HEK293 (cell line): ENCODE measurements around the gene KRT9.
A peak's percentile ranks its signal among the peaks of the same experiment; 100 is the strongest.

Experiments
- CTCF ChIA-PET: fragments of 350-600 bp; formaldehyde crosslinking; extraction: SDS; loops from one replicate; lab custom pipeline; 2021; ENCODE audit warnings: antibody characterized with exemption; lab: Yijun Ruan, JAX
- POLR2A ChIA-PET: fragments of 300-600 bp; formaldehyde crosslinking; extraction: SDS; loops from one replicate; lab custom pipeline; 2020; ENCODE audit warnings: antibody characterized with exemption, inconsistent platforms; lab: Yijun Ruan, JAX
- H3K27ac ChIP-seq: fragments of 200-500 bp; sonication (Bioruptor generic); 2 replicates; pipeline ENCODE4 v1.5.1; 2014; ENCODE audit warnings: low read depth, low read length, control low read depth, inconsistent platforms; ENCODE audit errors: extremely low read depth
- H3K36me3 ChIP-seq, 2 experiments: fragments of 200-500 bp in 1 of 2; sonication (Bioruptor generic) in 1 of 2; 1 replicate in 1 of 2; 2 replicates in 1 of 2; pipeline ENCODE4 v1.5.1; 2014 to 2017; ENCODE audit warnings: inconsistent platforms in 2 of 2, low read length in 2 of 2; ENCODE audit not compliant: control insufficient read depth in 2 of 2, insufficient read depth in 1 of 2
- H3K4me1 ChIP-seq: fragments of 200-500 bp; sonication (Bioruptor generic); 2 replicates; pipeline ENCODE4 v1.5.1; 2014; ENCODE audit warnings: mild to moderate bottlenecking, low read length, inconsistent platforms; ENCODE audit not compliant: control insufficient read depth, insufficient read depth
- H3K4me3 ChIP-seq: 2 replicates; pipeline ENCODE4 v1.5.1; 2011; ENCODE audit warnings: low read depth, mild to moderate bottlenecking, control low read depth, low read length, moderate library complexity
- H3K9me3 ChIP-seq: fragments of 200-500 bp; sonication (Bioruptor generic); 2 replicates; pipeline ENCODE4 v1.5.1; 2014; ENCODE audit warnings: low read depth, low read length, inconsistent platforms; ENCODE audit not compliant: control insufficient read depth, insufficient read depth
- FEZF1 ChIP-seq: fragments of 450-650 bp; formaldehyde crosslinking; IDR thresholded peaks from 2 replicates; pipeline ENCODE4 v1.5.1; 2016; ENCODE audit warnings: missing biosample characterization, missing genetic modification characterization
- HOXA7 ChIP-seq: sonication (generic); formaldehyde crosslinking; IDR thresholded peaks from 2 replicates; pipeline ENCODE4 v1.8.1; 2022; ENCODE audit warnings: missing genetic modification reagents, borderline replicate concordance
- IKZF3 ChIP-seq: fragments of 450-650 bp; IDR thresholded peaks from 2 replicates; pipeline ENCODE4 v1.5.0; 2018; ENCODE audit warnings: missing biosample characterization, mild to moderate bottlenecking, missing genetic modification characterization, moderate library complexity
- KLF1 ChIP-seq: fragments of 450-650 bp; formaldehyde crosslinking; IDR thresholded peaks from 2 replicates; pipeline ENCODE4 v1.5.1; 2016; ENCODE audit warnings: missing biosample characterization, missing genetic modification characterization
- REST ChIP-seq: fragments of 450-650 bp; formaldehyde crosslinking; IDR thresholded peaks from 2 replicates; pipeline ENCODE4 v1.5.1; 2016; ENCODE audit warnings: missing biosample characterization, missing genetic modification characterization
- YY1 ChIP-seq: fragments of 450-650 bp; formaldehyde crosslinking; IDR thresholded peaks from 2 replicates; pipeline ENCODE4 v1.5.1; 2018; ENCODE audit warnings: missing biosample characterization, missing genetic modification characterization
- ZBTB48 ChIP-seq: fragments of 450-650 bp; formaldehyde crosslinking; IDR thresholded peaks from 2 replicates; pipeline ENCODE4 v1.5.1; 2016; ENCODE audit warnings: missing biosample characterization, missing genetic modification characterization
- ZBTB7A ChIP-seq: fragments of 450-650 bp; formaldehyde crosslinking; IDR thresholded peaks from 2 replicates; pipeline ENCODE4 v1.5.1; 2016; ENCODE audit warnings: low read depth, missing biosample characterization, missing genetic modification characterization
- ZNF202 ChIP-seq: fragments of 450-650 bp; formaldehyde crosslinking; IDR thresholded peaks from 2 replicates; pipeline ENCODE4 v1.5.1; 2016; ENCODE audit warnings: missing biosample characterization, missing genetic modification characterization, borderline replicate concordance
- ZNF211 ChIP-seq: fragments of 450-650 bp; formaldehyde crosslinking; IDR thresholded peaks from 2 replicates; pipeline ENCODE4 v1.5.1; 2016; ENCODE audit warnings: low read depth, missing biosample characterization, missing genetic modification characterization
- ZNF23 ChIP-seq: fragments of 450-650 bp; formaldehyde crosslinking; IDR thresholded peaks from 2 replicates; pipeline ENCODE4 v1.5.1; 2016; ENCODE audit warnings: missing biosample characterization, missing genetic modification characterization, borderline replicate concordance
- ZNF302 ChIP-seq: fragments of 450-650 bp; formaldehyde crosslinking; IDR thresholded peaks from 2 replicates; pipeline ENCODE4 v1.5.1; 2016; ENCODE audit warnings: missing biosample characterization, missing genetic modification characterization, low read depth
- ZNF311 ChIP-seq: fragments of 450-650 bp; formaldehyde crosslinking; IDR thresholded peaks from 2 replicates; pipeline ENCODE4 v1.5.1; 2017; ENCODE audit warnings: missing biosample characterization, missing genetic modification characterization, borderline replicate concordance
- ZNF350 ChIP-seq: fragments of 450-650 bp; formaldehyde crosslinking; IDR thresholded peaks from 2 replicates; pipeline ENCODE4 v1.5.0; 2017; ENCODE audit warnings: missing biosample characterization, mild to moderate bottlenecking, missing genetic modification characterization
- ZNF433 ChIP-seq: fragments of 450-650 bp; formaldehyde crosslinking; IDR thresholded peaks from 2 replicates; pipeline ENCODE4 v1.5.1; 2016; ENCODE audit warnings: missing biosample characterization, missing genetic modification characterization, low read depth
- ZNF529 ChIP-seq: fragments of 450-650 bp; formaldehyde crosslinking; IDR thresholded peaks from 2 replicates; pipeline ENCODE4 v1.5.1; 2017; ENCODE audit warnings: missing genetic modification characterization, missing biosample characterization; ENCODE audit not compliant: insufficient replicate concordance
- ZNF645 ChIP-seq: fragments of 450-650 bp; formaldehyde crosslinking; IDR thresholded peaks from 2 replicates; pipeline ENCODE4; 2016; ENCODE audit warnings: missing biosample characterization, missing genetic modification characterization
- ZSCAN5A ChIP-seq: fragments of 450-650 bp; formaldehyde crosslinking; IDR thresholded peaks from 2 replicates; pipeline ENCODE4 v1.5.1; 2016; ENCODE audit warnings: missing biosample characterization, missing genetic modification characterization

Gene KRT9

GRCh38 chr17:41588126-41588810, 16.4 kb upstream of the KRT9 start:
- H3K4me1 ChIP-seq, result no peaks in the 10 kb centered on the region
- H3K36me3 ChIP-seq, result no peaks in the 10 kb centered on the region
- POLR2A ChIA-PET, result interaction anchor here (0.6 kb wide), 1 partner anchor 125 kb away, joined by 5 read pairs; no protein-coding TSS in a partner anchor
- H3K4me3 ChIP-seq, result no peak overlapping the region
- no peak overlapping the region for H3K27ac ChIP-seq
- CTCF ChIA-PET, result interaction anchor here (0.5 to 1.4 kb wide), 6 partner anchors 9 to 1464 kb away, joined by 3 to 6 read pairs (median 4); partner anchors contain the start of gene KRTAP9-9
- TF ChIP-seq ZNF211 (tag by site-specific recombination) (no peak), ZBTB7A (tag by site-specific recombination) (no peak), KLF1 (tag by site-specific recombination) (peak; percentile 80)
- H3K9me3 ChIP-seq, result no peaks in the 10 kb centered on the region

GRCh38 chr17:41586863-41587495, 15.1 kb upstream of the KRT9 start, which contains the start of gene KRT14:
KRT14 (minus strand) TSS chr17:41586895; CDS start chr17:41586834, 61 bp downstream.
- no peaks in the 10 kb centered on the region for H3K4me1 ChIP-seq
- H3K36me3 ChIP-seq, result no peaks in the 10 kb centered on the region
- H3K9me3 ChIP-seq, result no peaks in the 10 kb centered on the region
- CTCF ChIA-PET, result interaction anchor here (0.6 to 1.4 kb wide), 4 partner anchors 38 to 332 kb away, joined by 3 to 5 read pairs (median 4); partner anchors contain the start of gene KRTAP9-9
- POLR2A ChIA-PET, result no interaction called here
- H3K4me3 ChIP-seq, result no peak within 1 kb of the TSS
- no peak for TF ChIP-seq REST
- no peak for TF ChIP-seq FEZF1 (tag by site-specific recombination)
- no peak for TF ChIP-seq ZNF645 (tag by site-specific recombination)
- no peak for TF ChIP-seq ZNF202 (tag by site-specific recombination)
- TF ChIP-seq ZNF23 (tag by site-specific recombination), result no peak
- TF ChIP-seq ZNF302 (tag by site-specific recombination), result no peak
- no peak for TF ChIP-seq HOXA7 (CRISPR knock-in tag)
- TF ChIP-seq YY1 (tag by site-specific recombination), result no peak
- TF ChIP-seq ZBTB48 (tag by site-specific recombination), result no peak
- TF ChIP-seq ZNF311, result no peak
- no peak for TF ChIP-seq IKZF3 (tag by site-specific recombination)
- no peak for TF ChIP-seq ZNF529
- TF ChIP-seq ZNF350, result no peak
- no peak for TF ChIP-seq ZSCAN5A
- TF ChIP-seq ZNF433, result no peak
- no peak within 1 kb of the TSS for H3K27ac ChIP-seq
